Suprapubic skin (tissue), 4 donors: ENCODE data around the gene CC2D2B. TPM values are rescaled to one million over a fixed set of nuclear protein-coding genes. Genes with fewer than 3 reads are reported as not detected.

ENCODE experiments used
- DNase-seq, 2 donors: peaks; one replicate each; pipeline ENCODE4 v3.0.0-alpha.2; 2019; ENCODE audit warnings: low spot score in 2 of 2
- H3K27ac ChIP-seq: fragments of 200-600 bp; sonication (generic); one replicate; pipeline ENCODE4 v1.5.1; 2019
- H3K27me3 ChIP-seq: fragments of 200-600 bp; sonication (generic); one replicate; pipeline ENCODE4 v1.5.1; 2019
- H3K36me3 ChIP-seq: fragments of 200-600 bp; sonication (generic); one replicate; pipeline ENCODE4 v1.5.1; 2019
- H3K4me1 ChIP-seq: fragments of 200-600 bp; sonication (generic); one replicate; pipeline ENCODE4 v1.5.1; 2019
- H3K4me3 ChIP-seq: fragments of 200-600 bp; sonication (generic); one replicate; pipeline ENCODE4 v1.5.1; 2019; ENCODE audit warnings: mild to moderate bottlenecking
- H3K9me3 ChIP-seq: fragments of 200-600 bp; sonication (generic); one replicate; pipeline ENCODE4 v1.5.1; 2019
- CTCF ChIP-seq, 2 donors: fragments of 200-600 bp in 1 of 2; fragments of 450-650 bp in 1 of 2; sonication (generic) in 1 of 2; IDR thresholded peaks; one replicate each; pipeline ENCODE4 v1.5.1; 2016 to 2019; ENCODE audit warnings: antibody characterized with exemption in 2 of 2, mild to moderate bottlenecking in 1 of 2, moderate library complexity in 1 of 2
- EP300 ChIP-seq: sonication (generic); formaldehyde crosslinking; IDR thresholded peaks from one replicate; pipeline ENCODE4 v1.6.1; 2017; ENCODE audit warnings: antibody characterized with exemption
- POLR2A ChIP-seq, 2 donors: fragments of 450-650 bp; IDR thresholded peaks; one replicate each; pipeline ENCODE4 v1.6.1; 2017; ENCODE audit warnings: antibody characterized with exemption in 2 of 2, mild to moderate bottlenecking in 2 of 2, moderate library complexity in 2 of 2
- POLR2AphosphoS5 ChIP-seq, 3 donors: sonication (generic); formaldehyde crosslinking; IDR thresholded peaks; one replicate each; pipeline ENCODE4 v1.6.1; 2017; ENCODE audit warnings: antibody characterized with exemption in 3 of 3
- WGBS: methylation state at CpG from one replicate; pipeline ENCODE4 v1.1.5; 2018; 5-methylcytosine and 5-hydroxymethylcytosine counted together
- total RNA-seq, 4 donors: library from RNA; depleted of rRNA; stranded (reverse); fragments of >200 nt; gene quantifications; one replicate each; pipeline ENCODE4 v1.1.0, GENCODE V29; 2016

Gene CC2D2B
- total RNA-seq, 4 donors from 2014 or later: 0.47 to 3.9 (median 0.72) TPM; not detected in 1

GRCh38 chr10:95876756-95877155, 31.0 kb upstream of the CC2D2B start:
- 97% methylated on average over 1 of the region's 1 CpG for WGBS
- no peak for DNase-seq
- H3K27ac ChIP-seq: no peak overlapping the region
- H3K4me1 ChIP-seq: peaks cover 5% of the 10 kb centered on the region
- H3K4me3 ChIP-seq: no peak overlapping the region
- TF ChIP-seq CTCF (IDR thresholded peaks at IDR 0.05): no peak
- no peak for TF ChIP-seq POLR2A (IDR thresholded peaks at IDR 0.05)
- no peak for TF ChIP-seq POLR2AphosphoS5 (IDR thresholded peaks at IDR 0.05)
- no peak for TF ChIP-seq EP300
- H3K36me3 ChIP-seq: peaks cover 28% of the 10 kb centered on the region
- no peaks in the 10 kb centered on the region for H3K9me3 ChIP-seq
- H3K27me3 ChIP-seq: no peaks in the 10 kb centered on the region

- Histone ChIP-seq H3K9me3 (no peaks in the 10 kb centered on the region), H3K27me3 (no peaks in the 10 kb centered on the region), H3K36me3 (peaks cover 22% of the 10 kb centered on the region), H3K4me3 (no peak overlapping the region), H3K27ac (no peak overlapping the region), H3K4me1 (peaks cover 5% of the 10 kb centered on the region)
- TF ChIP-seq CTCF (IDR thresholded peaks at IDR 0.05): no peak
- no peak for TF ChIP-seq POLR2AphosphoS5 (IDR thresholded peaks at IDR 0.05)
- no peak for TF ChIP-seq EP300
- no peak for DNase-seq
These were observed 29.9 kb upstream of the CC2D2B start for GRCh38 chr10:95877881-95878280.

- 73% methylated on average over 2 of the region's 2 CpGs for WGBS
- no peak overlapping the region for H3K4me3 ChIP-seq
- peaks cover 3% of the 10 kb centered on the region for H3K36me3 ChIP-seq
- no peak for TF ChIP-seq CTCF (IDR thresholded peaks at IDR 0.05)
- no peak for TF ChIP-seq POLR2AphosphoS5 (IDR thresholded peaks at IDR 0.05)
- no peak for TF ChIP-seq POLR2A (IDR thresholded peaks at IDR 0.05)
- TF ChIP-seq EP300: no peak
- no peaks in the 10 kb centered on the region for H3K27me3 ChIP-seq
- peaks cover 5% of the 10 kb centered on the region for H3K4me1 ChIP-seq
- DNase-seq: no peak
- H3K9me3 ChIP-seq: no peaks in the 10 kb centered on the region
- H3K27ac ChIP-seq: no peak overlapping the region
These were observed 27.1 kb upstream of the CC2D2B start for GRCh38 chr10:95880704-95881103.

- no peak for DNase-seq
- H3K4me3 ChIP-seq: no peak overlapping the region
- H3K9me3 ChIP-seq: no peaks in the 10 kb centered on the region
- peaks cover 5% of the 10 kb centered on the region for H3K4me1 ChIP-seq
- no peaks in the 10 kb centered on the region for H3K27me3 ChIP-seq
- no peak overlapping the region for H3K27ac ChIP-seq
- H3K36me3 ChIP-seq: no peaks in the 10 kb centered on the region
- TF ChIP-seq CTCF (IDR thresholded peaks at IDR 0.05): no peak
These were observed 26.5 kb upstream of the CC2D2B start for GRCh38 chr10:95881316-95881715.

GRCh38 chr10:95889830-95890229, 17.9 kb upstream of the CC2D2B start:
- 94% methylated on average over 2 of the region's 2 CpGs for WGBS

More at GRCh38 chr10:95889830-95890229, 17.9 kb upstream of the CC2D2B start:
- Histone ChIP-seq H3K9me3 (no peaks in the 10 kb centered on the region), H3K4me3 (no peak overlapping the region), H3K36me3 (peaks cover 21% of the 10 kb centered on the region), H3K27me3 (no peaks in the 10 kb centered on the region), H3K4me1 (no peaks in the 10 kb centered on the region), H3K27ac (no peak overlapping the region)
- no peak for DNase-seq
- TF ChIP-seq CTCF (IDR thresholded peaks at IDR 0.05) (no peak), POLR2A (IDR thresholded peaks at IDR 0.05) (no peak), POLR2AphosphoS5 (IDR thresholded peaks at IDR 0.05) (no peak), EP300 (no peak)
